A549 (cell line): ENCODE measurements around the gene SPIB. TPM values are rescaled to one million over a fixed set of nuclear protein-coding genes. Genes with fewer than 3 reads are reported as not detected.

Source experiments
- BHLHE40 ChIP-seq: IDR thresholded peaks from 2 replicates; pipeline ENCODE4 v1.6.1; 2012; ENCODE audit warnings: low read depth, low read length, inconsistent platforms
- CBX2 ChIP-seq: fragments of 200-600 bp; sonication (generic); IDR thresholded peaks from 2 replicates; pipeline ENCODE4 v1.6.1; 2016; ENCODE audit warnings: low read depth, mild to moderate bottlenecking, borderline replicate concordance
- CBX8 ChIP-seq: fragments of 200-600 bp; sonication (generic); IDR thresholded peaks from 2 replicates; pipeline ENCODE4 v1.6.1; 2016
- CEBPB ChIP-seq, 2 experiments: fragments of >200 bp in 1 of 2; sonication (Bioruptor Twin) in 1 of 2; formaldehyde crosslinking in 1 of 2; IDR thresholded peaks; 2 replicates each; pipeline ENCODE4 v1.6.1; 2012 to 2016
- CHD4 ChIP-seq: fragments of 200-600 bp; sonication (generic); IDR thresholded peaks from 2 replicates; pipeline ENCODE4 v1.6.1; 2016; ENCODE audit warnings: antibody characterized with exemption, mild to moderate bottlenecking, borderline replicate concordance
- EHF ChIP-seq: fragments of 250-450 bp; sonication (Bioruptor Pico); IDR thresholded peaks from 2 replicates; pipeline ENCODE4 v1.5.0; 2020; ENCODE audit warnings: mild to moderate bottlenecking
- EHMT2 ChIP-seq: fragments of 200-600 bp; sonication (generic); IDR thresholded peaks from 2 replicates; pipeline ENCODE4 v1.6.1; 2016; ENCODE audit warnings: antibody characterized with exemption, low read depth, mild to moderate bottlenecking, moderate library complexity
- EP300 ChIP-seq, 2 experiments: fragments of >200 bp; sonication (Bioruptor Twin); formaldehyde crosslinking; IDR thresholded peaks; 2 replicates in 1 of 2; 3 replicates in 1 of 2; pipeline ENCODE4 v1.6.1; 2016 to 2017
- FOSL2 ChIP-seq, 2 experiments: fragments of 450-650 bp in 1 of 2; fragments of >200 bp in 1 of 2; sonication (Bioruptor Twin) in 1 of 2; formaldehyde crosslinking; IDR thresholded peaks; 2 replicates each; pipeline versions ENCODE4 v1.5.0 to v1.6.1; 2016 to 2020; ENCODE audit warnings: mild to moderate bottlenecking in 1 of 2, moderate library complexity in 1 of 2
- GATA3 ChIP-seq: IDR thresholded peaks from 2 replicates; pipeline ENCODE4 v1.6.1; 2012; ENCODE audit warnings: borderline replicate concordance
- HDAC2 ChIP-seq: fragments of 200-600 bp; sonication (generic); IDR thresholded peaks from 2 replicates; pipeline ENCODE4 v1.6.1; 2016
- HEYL ChIP-seq: fragments of 250-450 bp; sonication (Bioruptor Pico); IDR thresholded peaks from 2 replicates; pipeline ENCODE4 v1.8.0; 2021; ENCODE audit warnings: mild to moderate bottlenecking, moderate library complexity
- HOXA7 ChIP-seq: fragments of 250-450 bp; sonication (Bioruptor Pico); IDR thresholded peaks from 2 replicates; pipeline ENCODE4 v1.5.0; 2020; ENCODE audit warnings: mild to moderate bottlenecking, moderate library complexity
- HOXB13 ChIP-seq: fragments of 250-450 bp; sonication (Bioruptor Pico); IDR thresholded peaks from 2 replicates; pipeline ENCODE4 v1.5.0; 2020; ENCODE audit warnings: low read depth, mild to moderate bottlenecking, moderate library complexity
- JUN ChIP-seq, 2 experiments: fragments of >200 bp; sonication (Bioruptor Twin); formaldehyde crosslinking; IDR thresholded peaks; 2 replicates in 1 of 2; 3 replicates in 1 of 2; pipeline ENCODE4 v1.6.1; 2016 to 2017
- JUNB ChIP-seq: fragments of >200 bp; sonication (Bioruptor Twin); formaldehyde crosslinking; IDR thresholded peaks from 2 replicates; pipeline ENCODE4 v1.6.1; 2016
- KDM1A ChIP-seq: fragments of 200-600 bp; sonication (generic); IDR thresholded peaks from 2 replicates; pipeline ENCODE4 v1.6.1; 2016; ENCODE audit warnings: low read depth, mild to moderate bottlenecking
- KDM5A ChIP-seq: fragments of 200-600 bp; sonication (generic); IDR thresholded peaks from 2 replicates; pipeline ENCODE4 v1.6.1; 2016; ENCODE audit warnings: antibody characterized with exemption, mild to moderate bottlenecking
- MAZ ChIP-seq: fragments of 150-350 bp; IDR thresholded peaks from 2 replicates; pipeline ENCODE4 v1.6.1; 2014; ENCODE audit warnings: antibody characterized with exemption, low read depth, low read length, borderline replicate concordance
- NFE2L2 ChIP-seq: fragments of 150-350 bp; conservative IDR thresholded peaks from 2 replicates; pipeline ENCODE4 v1.6.1; 2014; ENCODE audit warnings: low read length
- NR3C1 ChIP-seq: fragments of >200 bp; sonication (Bioruptor Twin); formaldehyde crosslinking; IDR thresholded peaks from 3 replicates; pipeline ENCODE4 v1.6.1; 2017
- PHF8 ChIP-seq: fragments of 200-600 bp; sonication (generic); IDR thresholded peaks from 2 replicates; pipeline ENCODE4 v1.6.1; 2016; ENCODE audit warnings: low read depth, mild to moderate bottlenecking, antibody characterized with exemption, moderate library complexity, borderline replicate concordance
- POLR2AphosphoS2 ChIP-seq: conservative IDR thresholded peaks from 2 replicates; pipeline ENCODE4 v1.6.1; 2012; ENCODE audit warnings: low read length, improper control_type of control experiment, inconsistent platforms
- RFX5 ChIP-seq: fragments of 450-650 bp; IDR thresholded peaks from 2 replicates; pipeline ENCODE4 v1.7.1; 2014; ENCODE audit warnings: antibody characterized with exemption, mild to moderate bottlenecking, moderate library complexity
- SMC3 ChIP-seq: fragments of >200 bp; sonication (Bioruptor Twin); formaldehyde crosslinking; IDR thresholded peaks from 3 replicates; pipeline ENCODE4 v1.6.1; 2018; ENCODE audit warnings: inconsistent platforms
- TFCP2L1 ChIP-seq: fragments of 250-450 bp; sonication (Bioruptor Pico); IDR thresholded peaks from 2 replicates; pipeline ENCODE4 v1.5.0; 2021; ENCODE audit warnings: mild to moderate bottlenecking
- ZC3H11A ChIP-seq: fragments of 450-650 bp; IDR thresholded peaks from 2 replicates; pipeline ENCODE4 v1.6.1; 2014; ENCODE audit warnings: antibody characterized with exemption, mild to moderate bottlenecking
- ZNF302 ChIP-seq: fragments of 250-450 bp; sonication (Bioruptor Pico); IDR thresholded peaks from 2 replicates; pipeline ENCODE4 v1.9.0; 2021; ENCODE audit warnings: inconsistent platforms, mild to moderate bottlenecking, moderate library complexity
- polyA plus RNA-seq, 4 experiments: library from polyadenylated mRNA; depleted of rRNA in 3 of 4; stranded (reverse); fragments of >200 nt; fragmentation: RNase III in 1 of 4; extraction: RNeasy Plus Mini Kit Qiagen cat#74134 plus additional on column Dnase treatment in 1 of 4; gene quantifications; 2 replicates in 3 of 4; 3 replicates in 1 of 4; pipeline ENCODE4 v1.2.3, GENCODE V29; 2011 to 2017
- TF ChIP-seq, protein P1 (sequence below): fragments of 250-450 bp; sonication (Bioruptor Pico); IDR thresholded peaks from 2 replicates; pipeline ENCODE4 v1.5.0; 2020; ENCODE audit warnings: low read depth, mild to moderate bottlenecking, moderate library complexity
- TF ChIP-seq, protein P2 (sequence below): fragments of 450-650 bp; IDR thresholded peaks from 2 replicates; pipeline ENCODE4 v1.6.1; 2014; ENCODE audit warnings: antibody characterized with exemption
- TF ChIP-seq, protein P3 (sequence below): fragments of >200 bp; sonication (Bioruptor Twin); formaldehyde crosslinking; IDR thresholded peaks from 3 replicates; pipeline ENCODE4 v1.5.1; 2016
- TF ChIP-seq, protein P4 (sequence below): fragments of 200-600 bp; sonication (generic); IDR thresholded peaks from 2 replicates; pipeline ENCODE4 v1.6.1; 2016; ENCODE audit warnings: antibody characterized with exemption, mild to moderate bottlenecking, moderate library complexity
- TF ChIP-seq, protein P5 (sequence below): IDR thresholded peaks from 2 replicates; pipeline ENCODE4 v1.6.1; 2012; ENCODE audit warnings: low read depth, borderline replicate concordance
- TF ChIP-seq, protein P6 (sequence below): fragments of >200 bp; sonication (Bioruptor Twin); formaldehyde crosslinking; IDR thresholded peaks from 3 replicates; pipeline ENCODE4 v1.6.1; 2016

The SPIB gene
- polyA plus RNA-seq, 2 of the 4 experiments (the other 2 are of a cell fraction): 0.03 TPM; not detected in 1

DNA sequence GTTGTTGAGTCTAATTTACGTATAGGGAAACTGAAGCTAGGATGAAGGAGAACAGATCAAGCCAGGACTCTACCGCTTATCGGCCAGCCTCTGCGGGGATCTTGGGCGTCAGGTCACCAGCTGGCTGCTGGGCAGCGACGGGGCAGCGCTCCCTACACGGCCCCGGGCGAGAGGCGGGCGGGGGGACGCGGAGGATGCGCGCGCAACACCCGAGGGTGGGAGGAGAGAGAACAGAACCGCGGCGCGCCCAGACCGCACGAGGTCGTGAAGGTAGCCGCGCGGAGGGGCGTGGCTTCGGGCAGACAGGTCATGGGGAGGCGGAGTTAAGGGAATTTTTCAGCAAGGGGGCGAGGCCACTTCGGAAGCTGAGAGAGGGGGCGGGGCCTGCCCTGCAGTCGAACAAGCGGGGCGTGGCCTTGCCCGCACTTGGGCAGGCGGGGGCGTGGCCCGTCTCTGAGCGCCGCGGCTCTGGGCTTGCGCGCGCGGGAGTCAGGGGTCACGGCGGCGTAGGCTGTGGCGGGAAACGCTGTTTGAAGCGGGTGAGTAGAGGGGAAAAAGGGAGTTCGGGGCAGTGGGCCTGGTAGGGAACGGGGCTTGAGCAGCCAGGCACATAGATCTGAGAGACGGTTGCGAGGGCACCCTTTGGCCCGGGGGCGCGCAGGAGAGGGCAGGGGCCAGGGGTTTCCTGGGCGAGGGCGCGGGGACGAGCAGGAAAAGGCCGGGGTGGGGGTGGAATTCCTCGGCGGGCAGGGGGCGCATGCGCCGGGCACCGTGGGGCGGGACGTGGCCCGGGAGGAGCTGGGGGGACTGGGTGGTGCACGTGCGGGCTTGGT lies 34.7 kb upstream of the SPIB start, which contains the start of gene POLD1 (continued):
- TF ChIP-seq GATA3 (no peak; the same call in 1 of the 2 replicates), CHD4 (no peak), EHF (CRISPR knock-in tag) (no peak), NFE2L2 (no peak), EP300 (IDR thresholded peaks at IDR 0.05) (no peak), JUN (IDR thresholded peaks at IDR 0.05) (peak; percentile 58 to 79; a peak in 3 of 5 replicates), TFCP2L1 (CRISPR knock-in tag) (peak; percentile 86), CEBPB (IDR thresholded peaks at IDR 0.05) (no peak), RFX5 (no peak), NR3C1 (no peak), BHLHE40 (peak; percentile 91), MAZ (no peak), HDAC2 (no peak), POLR2AphosphoS2 (peak; percentile 92; the same call in 1 of the 2 replicates), ZC3H11A (no peak), KDM1A (no peak), HOXB13 (CRISPR knock-in tag) (no peak), SMC3 (0 out of 3 replicates have a peak, but pooled peaks have one; percentile 12), EHMT2 (no peak), CBX2 (no peak), FOSL2 (IDR thresholded peaks at IDR 0.05) (no peak), FOSL2 (CRISPR knock-in tag; IDR thresholded peaks at IDR 0.05) (no peak), CBX8 (no peak), ZNF302 (CRISPR knock-in tag) (no peak), HEYL (CRISPR knock-in tag) (no peak), JUNB (no peak), HOXA7 (CRISPR knock-in tag) (peak; percentile 95), KDM5A (peak; percentile 50; the same call in 1 of the 2 replicates), PHF8 (no peak)
- TF ChIP-seq, protein P1, sequence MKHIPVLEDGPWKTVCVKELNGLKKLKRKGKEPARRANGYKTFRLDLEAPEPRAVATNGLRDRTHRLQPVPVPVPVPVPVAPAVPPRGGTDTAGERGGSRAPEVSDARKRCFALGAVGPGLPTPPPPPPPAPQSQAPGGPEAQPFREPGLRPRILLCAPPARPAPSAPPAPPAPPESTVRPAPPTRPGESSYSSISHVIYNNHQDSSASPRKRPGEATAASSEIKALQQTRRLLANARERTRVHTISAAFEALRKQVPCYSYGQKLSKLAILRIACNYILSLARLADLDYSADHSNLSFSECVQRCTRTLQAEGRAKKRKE (CRISPR knock-in tag): no peak
- TF ChIP-seq, protein P2, sequence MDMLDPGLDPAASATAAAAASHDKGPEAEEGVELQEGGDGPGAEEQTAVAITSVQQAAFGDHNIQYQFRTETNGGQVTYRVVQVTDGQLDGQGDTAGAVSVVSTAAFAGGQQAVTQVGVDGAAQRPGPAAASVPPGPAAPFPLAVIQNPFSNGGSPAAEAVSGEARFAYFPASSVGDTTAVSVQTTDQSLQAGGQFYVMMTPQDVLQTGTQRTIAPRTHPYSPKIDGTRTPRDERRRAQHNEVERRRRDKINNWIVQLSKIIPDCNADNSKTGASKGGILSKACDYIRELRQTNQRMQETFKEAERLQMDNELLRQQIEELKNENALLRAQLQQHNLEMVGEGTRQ: peak; percentile 62
- TF ChIP-seq, protein P3, sequence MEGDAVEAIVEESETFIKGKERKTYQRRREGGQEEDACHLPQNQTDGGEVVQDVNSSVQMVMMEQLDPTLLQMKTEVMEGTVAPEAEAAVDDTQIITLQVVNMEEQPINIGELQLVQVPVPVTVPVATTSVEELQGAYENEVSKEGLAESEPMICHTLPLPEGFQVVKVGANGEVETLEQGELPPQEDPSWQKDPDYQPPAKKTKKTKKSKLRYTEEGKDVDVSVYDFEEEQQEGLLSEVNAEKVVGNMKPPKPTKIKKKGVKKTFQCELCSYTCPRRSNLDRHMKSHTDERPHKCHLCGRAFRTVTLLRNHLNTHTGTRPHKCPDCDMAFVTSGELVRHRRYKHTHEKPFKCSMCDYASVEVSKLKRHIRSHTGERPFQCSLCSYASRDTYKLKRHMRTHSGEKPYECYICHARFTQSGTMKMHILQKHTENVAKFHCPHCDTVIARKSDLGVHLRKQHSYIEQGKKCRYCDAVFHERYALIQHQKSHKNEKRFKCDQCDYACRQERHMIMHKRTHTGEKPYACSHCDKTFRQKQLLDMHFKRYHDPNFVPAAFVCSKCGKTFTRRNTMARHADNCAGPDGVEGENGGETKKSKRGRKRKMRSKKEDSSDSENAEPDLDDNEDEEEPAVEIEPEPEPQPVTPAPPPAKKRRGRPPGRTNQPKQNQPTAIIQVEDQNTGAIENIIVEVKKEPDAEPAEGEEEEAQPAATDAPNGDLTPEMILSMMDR: no peak
- TF ChIP-seq, protein P4, sequence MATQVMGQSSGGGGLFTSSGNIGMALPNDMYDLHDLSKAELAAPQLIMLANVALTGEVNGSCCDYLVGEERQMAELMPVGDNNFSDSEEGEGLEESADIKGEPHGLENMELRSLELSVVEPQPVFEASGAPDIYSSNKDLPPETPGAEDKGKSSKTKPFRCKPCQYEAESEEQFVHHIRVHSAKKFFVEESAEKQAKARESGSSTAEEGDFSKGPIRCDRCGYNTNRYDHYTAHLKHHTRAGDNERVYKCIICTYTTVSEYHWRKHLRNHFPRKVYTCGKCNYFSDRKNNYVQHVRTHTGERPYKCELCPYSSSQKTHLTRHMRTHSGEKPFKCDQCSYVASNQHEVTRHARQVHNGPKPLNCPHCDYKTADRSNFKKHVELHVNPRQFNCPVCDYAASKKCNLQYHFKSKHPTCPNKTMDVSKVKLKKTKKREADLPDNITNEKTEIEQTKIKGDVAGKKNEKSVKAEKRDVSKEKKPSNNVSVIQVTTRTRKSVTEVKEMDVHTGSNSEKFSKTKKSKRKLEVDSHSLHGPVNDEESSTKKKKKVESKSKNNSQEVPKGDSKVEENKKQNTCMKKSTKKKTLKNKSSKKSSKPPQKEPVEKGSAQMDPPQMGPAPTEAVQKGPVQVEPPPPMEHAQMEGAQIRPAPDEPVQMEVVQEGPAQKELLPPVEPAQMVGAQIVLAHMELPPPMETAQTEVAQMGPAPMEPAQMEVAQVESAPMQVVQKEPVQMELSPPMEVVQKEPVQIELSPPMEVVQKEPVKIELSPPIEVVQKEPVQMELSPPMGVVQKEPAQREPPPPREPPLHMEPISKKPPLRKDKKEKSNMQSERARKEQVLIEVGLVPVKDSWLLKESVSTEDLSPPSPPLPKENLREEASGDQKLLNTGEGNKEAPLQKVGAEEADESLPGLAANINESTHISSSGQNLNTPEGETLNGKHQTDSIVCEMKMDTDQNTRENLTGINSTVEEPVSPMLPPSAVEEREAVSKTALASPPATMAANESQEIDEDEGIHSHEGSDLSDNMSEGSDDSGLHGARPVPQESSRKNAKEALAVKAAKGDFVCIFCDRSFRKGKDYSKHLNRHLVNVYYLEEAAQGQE: no peak
- TF ChIP-seq, protein P5, sequence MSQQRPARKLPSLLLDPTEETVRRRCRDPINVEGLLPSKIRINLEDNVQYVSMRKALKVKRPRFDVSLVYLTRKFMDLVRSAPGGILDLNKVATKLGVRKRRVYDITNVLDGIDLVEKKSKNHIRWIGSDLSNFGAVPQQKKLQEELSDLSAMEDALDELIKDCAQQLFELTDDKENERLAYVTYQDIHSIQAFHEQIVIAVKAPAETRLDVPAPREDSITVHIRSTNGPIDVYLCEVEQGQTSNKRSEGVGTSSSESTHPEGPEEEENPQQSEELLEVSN: peak; percentile 85
- TF ChIP-seq, protein P6, sequence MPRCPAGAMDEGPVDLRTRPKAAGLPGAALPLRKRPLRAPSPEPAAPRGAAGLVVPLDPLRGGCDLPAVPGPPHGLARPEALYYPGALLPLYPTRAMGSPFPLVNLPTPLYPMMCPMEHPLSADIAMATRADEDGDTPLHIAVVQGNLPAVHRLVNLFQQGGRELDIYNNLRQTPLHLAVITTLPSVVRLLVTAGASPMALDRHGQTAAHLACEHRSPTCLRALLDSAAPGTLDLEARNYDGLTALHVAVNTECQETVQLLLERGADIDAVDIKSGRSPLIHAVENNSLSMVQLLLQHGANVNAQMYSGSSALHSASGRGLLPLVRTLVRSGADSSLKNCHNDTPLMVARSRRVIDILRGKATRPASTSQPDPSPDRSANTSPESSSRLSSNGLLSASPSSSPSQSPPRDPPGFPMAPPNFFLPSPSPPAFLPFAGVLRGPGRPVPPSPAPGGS: peak; percentile 76; the same call in 2 of the 3 replicates
